ENCODE measurements around the gene PPDPF.

Gene PPDPF

DNA sequence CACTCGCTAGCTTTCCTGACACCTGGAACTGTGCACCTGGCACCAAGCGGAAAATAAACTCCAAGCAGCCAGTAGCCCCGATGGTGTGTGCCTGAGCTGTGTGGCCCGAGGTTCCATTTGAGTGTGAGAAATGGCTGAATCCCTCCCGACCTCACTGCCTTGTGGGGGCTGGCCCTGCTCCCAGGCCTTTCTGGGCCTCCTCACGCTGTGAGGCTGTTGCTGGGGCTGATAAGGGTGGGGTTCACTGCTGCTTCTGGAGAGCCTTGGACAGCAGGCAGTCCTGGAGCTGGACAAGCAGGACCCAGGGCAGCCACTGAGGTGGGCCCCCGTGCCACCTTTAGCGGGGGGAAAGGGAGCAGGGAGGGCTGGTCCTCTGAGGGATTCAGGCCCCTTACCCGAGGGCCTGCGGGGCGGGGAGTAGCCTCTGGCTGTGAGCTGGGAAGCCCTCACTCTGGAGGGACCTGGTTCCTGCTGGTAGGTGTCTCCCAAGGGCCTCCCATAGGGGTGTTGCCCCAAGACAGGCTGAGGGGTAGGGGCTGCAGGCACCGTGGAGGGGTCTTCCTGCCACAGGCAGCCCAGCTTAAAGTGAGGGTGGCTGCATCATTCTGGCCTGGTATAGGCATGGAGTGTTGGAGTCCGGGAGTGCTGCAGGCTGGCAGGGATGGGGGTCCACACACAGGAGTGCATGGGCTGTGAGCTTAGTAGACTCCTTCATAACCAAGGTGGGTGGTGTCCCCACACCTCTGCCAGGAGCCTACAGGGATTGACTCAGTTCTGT lies 1.7 kb downstream of the PPDPF start:
- no peak for DNase-seq

DNA sequence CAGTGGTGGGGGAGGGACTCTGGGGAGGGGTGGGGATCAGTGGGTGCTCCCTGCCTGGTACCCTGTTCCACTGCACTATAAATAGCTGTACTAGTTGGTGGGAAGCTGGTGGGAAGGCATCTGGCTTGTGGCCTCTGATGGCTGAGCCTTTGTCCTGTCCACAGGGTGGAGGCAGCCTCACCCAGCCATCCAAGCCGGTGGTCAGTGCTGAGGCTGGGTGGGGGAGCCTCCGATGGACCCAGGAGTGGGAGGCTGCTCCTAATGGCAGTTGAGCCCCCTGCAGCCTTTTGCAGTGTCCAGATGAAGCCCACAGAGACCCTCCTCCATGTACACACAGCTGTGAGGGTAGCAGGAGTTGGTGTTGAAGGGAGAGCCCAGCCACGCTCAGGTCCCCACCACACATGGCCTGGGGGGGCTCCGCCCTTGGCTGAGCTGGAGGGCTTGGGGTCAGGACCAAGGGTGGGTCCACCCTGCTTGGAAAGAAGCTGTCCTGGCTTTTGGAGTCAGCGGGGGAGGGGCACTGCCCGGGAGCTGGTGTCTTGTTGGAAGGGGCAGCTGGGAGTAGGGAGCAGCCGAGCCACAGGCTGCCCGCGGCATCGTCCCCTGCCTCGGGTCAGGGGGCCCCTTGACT lies 2.5 kb downstream of the PPDPF start:
- DNase-seq, result no peak

DNA sequence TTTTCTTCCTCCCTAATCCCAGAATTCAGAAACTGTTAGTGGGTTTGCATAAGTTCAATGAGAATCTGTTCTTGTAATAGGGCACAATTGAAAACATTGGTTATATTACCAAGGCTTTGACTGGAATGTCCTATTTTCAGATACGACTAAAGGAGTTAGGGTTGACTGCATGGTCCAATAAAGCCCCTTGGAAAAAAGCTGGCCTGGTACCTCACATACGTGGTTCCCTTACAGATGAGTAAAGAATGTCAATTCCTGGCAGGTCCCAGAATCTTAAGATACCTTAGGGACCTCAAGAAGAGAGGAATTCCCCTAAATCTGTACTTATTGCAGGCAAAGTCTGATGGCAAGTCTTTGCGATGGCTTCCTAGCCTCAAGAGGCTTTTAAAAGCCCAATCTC lies 4.6 kb downstream of the PPDPF start:
- no peak for DNase-seq

DNA sequence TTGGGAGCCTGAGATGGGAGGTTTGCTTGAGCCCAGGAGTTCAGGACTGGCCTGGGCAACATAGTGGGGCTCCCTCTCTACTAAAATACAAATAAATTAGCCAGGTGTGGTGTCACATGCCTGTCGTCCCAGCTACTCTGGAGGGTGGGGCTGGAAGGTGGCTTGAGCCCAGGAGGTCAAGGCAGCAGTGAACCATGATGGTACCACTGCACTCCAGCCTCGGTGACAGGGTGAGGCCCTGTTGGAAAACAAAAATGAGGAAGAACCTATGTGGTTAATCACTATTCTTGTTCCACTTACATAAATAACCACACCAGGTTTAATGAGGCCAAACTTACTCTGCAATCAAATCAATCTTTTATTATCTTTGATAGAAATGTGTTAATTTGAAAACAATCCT lies 5.4 kb downstream of the PPDPF start:
- no peak for DNase-seq

DNA sequence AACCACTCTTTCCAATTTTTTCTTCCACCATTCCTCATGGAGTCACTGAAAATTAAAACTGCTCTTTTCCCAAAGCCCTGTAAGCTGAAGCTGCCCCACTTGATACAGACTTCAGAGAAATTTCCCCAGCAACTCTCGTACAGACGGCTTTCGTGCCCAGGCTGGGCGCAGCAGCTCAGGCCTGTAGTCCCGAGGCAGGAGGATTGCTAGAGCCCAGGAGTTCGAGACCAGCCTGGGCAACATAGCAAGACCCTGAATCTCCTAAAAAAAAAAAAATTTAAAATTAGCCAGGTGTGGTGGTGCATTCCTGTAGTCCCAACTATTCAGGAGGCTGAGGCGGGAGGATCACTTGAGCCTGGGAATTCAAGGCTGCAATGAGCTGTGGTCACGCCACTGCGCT lies 6.6 kb downstream of the PPDPF start:
- DNase-seq, result no peak

DNA sequence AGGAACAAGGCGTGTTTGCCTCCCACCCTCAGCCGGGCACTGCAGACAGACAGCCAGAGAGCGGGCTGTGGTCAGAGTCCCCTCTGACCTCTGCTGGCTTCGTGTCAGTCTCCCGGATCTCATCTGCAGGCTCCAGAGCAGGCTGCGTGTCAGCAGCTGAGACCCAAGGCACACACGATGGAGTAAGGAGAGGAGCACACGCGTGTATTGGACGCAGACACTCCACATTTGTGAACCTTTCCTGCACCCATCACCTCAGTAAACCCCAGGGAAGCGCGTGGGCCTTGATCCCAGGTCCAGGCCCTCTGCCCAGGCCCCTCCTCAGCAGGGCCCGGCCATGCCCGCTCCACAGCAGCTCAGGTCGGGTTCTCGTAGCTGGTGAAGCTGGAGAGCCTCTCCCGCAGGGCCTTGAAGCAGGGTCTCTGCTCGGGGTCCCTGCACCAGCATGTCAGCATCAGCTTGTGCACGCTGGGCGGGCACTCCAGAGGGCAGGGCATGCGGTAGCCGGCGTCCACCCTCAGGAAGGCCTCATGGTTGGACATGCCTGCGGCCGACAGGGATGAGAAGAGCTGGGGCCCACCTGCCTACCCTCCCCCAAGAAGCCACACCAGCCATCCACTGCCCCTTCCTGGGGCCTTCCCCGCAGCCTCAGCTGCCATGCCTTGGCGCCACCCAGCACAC lies 8.8 kb downstream of the PPDPF start:
- no peak for DNase-seq

DNA sequence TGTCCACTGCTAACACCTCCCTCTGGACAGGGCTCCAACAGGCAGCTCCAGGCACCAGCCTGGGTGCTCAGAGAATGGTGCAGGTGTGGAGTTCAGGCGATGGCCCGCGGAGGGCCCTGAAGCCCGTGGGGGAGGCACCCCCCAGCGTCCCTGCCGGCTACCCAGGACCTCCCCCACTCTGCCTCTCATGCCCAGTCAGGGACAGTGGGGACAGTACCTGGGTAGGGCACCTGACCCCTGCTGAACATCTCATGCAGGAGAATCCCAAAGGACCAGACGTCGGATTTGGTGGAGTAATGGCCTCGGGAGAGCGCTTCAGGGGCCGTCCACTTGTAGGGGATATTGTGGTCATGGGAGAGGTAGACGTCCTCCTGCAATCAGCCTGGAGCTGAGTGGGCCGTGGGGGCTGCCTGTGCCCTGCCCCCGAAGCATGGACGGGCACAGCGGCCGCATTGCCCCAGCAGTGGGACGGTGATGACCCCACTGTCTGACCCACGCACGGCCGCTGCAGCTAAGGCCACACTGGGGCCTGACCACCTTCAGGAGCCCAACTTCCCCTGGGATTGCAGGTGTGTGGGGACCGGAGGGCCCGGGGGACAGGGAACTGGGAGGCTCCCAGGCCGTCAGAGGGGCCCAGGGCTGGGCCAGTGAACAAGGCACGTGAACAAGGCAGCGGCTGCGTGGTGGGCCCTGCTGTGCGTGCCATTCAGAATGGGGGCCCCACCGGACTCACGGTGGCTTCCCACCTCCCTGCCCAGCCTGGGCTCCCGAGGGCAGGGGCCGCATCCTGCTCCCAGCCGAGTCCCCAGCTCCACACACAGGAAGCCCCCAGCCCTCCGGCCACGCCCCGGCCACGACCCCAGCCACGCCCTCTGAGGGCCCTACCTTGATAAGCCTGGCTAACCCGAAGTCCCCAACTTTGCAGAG lies 9.6 kb downstream of the PPDPF start:
- DNase-seq, result no peak

DNA sequence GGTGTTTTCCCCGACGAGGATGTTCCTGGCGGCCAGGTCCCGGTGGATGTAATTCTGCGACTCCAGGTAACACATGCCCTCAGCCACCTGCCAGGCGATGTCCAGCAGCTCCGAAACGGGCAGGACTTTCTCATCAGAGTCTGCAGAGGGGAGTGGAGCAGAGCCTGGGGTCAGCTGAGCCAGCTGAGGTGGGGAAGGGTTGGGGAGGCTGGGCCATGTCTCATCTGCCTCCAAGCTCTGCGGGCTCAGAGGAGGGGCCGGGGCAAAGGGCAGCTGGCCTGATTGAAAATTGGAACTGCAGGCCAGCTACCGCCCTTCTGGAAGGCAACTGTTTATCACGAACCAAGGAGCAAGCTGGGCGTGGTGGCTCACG lies 10.2 kb downstream of the PPDPF start:
- DNase-seq, result no peak

DNA sequence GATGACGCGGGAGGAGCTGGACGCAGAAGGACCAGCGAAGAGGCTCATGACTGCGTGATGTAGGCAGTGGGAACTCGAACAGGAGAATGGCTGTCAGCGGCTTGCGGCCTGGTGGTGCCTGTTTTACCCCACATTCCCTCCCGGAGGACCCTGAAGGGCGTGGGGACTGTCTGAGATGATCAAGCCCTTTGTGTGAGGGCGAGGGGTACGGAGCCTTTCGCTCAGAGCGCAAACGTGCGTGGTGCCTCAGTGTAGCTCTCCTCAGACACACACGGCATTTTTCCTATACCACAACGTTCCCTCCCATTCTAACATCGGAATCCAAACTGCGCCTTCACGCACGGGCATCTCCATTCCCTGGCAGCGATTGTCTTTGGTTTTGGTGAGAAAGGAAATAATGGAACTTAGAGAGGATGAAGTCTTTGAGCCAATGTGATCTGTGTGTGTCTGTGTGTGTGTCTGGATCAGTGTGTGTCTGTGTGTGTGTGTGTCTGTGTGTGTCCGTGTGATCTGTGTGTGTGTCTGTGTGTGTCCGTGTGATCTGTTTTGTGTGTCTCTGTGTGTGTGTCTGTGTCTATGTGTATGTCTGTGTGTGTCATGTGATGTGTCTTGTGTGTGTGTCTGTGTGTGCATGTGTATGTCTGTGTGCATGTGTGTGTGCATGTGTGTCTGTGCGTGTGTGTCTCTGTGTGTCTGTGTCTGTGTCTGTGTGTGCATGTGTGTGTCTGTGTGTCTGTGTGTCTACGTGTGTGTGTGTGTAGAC lies 11.3 kb downstream of the PPDPF start:
- DNase-seq, result no peak

DNA sequence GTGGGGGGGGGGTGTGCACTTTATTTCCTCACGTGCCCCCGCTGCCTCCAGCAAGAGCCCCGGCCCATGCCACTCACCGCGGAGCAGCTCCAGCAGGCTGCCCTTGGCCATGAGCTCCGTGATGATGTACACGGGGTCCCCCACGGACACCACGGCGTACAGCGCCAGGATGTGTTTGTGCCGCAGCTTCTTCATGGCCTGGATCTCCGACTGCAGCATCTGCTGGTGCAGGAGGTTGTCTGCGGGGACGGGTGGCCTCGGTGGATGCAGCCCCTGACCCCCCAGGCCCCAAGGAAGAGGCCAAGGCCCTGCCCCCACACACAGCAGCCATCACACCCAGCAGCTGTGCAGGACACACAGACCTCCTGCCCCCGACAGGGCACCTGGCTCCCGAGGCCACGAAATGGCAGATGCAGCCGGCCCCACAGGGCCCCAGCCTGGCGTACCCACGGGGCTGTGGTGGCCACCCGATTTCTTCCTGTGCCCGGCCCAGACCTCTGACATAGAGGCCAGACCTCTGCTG lies 11.9 kb downstream of the PPDPF start:
- DNase-seq, result no peak

DNA sequence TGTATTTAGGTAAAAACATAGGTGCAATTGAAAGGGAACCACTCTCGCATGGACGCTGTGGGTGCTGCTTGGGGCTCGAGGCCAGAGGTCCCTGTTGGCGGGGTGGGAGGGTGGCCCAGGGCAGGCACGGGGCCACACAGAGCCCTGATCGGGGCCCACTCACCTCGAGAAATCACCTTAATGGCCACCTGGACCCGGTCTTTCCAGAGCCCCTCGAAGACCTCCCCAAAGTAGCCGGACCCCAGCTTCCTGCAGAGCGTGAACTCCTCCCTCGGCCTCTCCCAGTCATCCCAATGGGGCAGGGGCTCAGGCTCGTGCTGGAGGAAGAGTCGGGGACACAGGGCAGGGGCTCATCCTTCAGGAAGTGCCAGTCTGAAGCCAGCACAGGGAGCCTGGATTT lies 12.8 kb downstream of the PPDPF start:
- DNase-seq, result no peak

DNA sequence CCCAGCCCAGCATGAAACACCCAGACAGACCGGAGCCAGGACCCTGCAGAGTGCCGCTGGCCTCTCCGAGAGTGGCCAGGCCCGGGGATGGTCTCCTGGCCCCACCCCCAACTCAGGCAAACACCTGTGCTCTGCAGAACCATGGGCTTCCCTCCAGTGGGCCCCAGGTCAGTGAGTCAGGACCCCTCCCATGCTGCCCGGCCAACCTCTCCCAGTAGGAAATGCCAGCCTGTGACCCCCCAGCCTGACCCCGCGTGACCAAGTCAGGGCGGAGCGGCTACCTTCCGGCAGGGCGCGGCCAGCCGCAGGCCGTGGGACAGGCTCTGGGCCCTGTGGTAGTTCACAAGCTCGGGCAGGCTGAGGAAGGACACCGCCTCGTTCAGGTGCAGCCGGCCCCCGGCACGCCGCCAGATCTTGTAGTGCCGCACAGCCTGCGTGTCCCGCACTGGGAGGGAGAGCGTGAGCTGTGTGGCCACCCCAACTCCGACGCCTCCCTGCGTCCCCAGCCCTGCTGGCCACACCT lies 13.4 kb downstream of the PPDPF start:
- DNase-seq, result no peak

DNA sequence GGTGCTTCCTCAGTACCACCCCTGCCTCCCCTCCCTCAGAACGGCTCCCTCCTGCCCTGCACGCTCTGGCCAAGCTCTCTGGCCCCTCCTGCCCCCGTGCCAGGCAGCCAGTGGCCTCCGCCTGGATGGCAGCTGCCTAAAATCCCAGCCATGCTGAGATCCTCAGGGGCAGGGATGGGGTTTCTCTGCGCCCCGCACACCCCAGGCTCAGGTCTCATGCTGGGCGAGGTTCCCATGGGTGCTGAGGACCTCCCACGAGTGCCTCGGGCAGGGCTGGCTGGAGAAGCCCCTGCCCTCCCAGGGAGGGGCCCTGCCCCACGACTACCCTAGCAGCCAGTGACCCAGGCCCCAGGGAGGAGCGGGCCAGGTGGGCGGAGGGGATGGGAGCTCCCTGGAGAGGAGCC lies 13.9 kb downstream of the PPDPF start:
- DNase-seq, result no peak

DNA sequence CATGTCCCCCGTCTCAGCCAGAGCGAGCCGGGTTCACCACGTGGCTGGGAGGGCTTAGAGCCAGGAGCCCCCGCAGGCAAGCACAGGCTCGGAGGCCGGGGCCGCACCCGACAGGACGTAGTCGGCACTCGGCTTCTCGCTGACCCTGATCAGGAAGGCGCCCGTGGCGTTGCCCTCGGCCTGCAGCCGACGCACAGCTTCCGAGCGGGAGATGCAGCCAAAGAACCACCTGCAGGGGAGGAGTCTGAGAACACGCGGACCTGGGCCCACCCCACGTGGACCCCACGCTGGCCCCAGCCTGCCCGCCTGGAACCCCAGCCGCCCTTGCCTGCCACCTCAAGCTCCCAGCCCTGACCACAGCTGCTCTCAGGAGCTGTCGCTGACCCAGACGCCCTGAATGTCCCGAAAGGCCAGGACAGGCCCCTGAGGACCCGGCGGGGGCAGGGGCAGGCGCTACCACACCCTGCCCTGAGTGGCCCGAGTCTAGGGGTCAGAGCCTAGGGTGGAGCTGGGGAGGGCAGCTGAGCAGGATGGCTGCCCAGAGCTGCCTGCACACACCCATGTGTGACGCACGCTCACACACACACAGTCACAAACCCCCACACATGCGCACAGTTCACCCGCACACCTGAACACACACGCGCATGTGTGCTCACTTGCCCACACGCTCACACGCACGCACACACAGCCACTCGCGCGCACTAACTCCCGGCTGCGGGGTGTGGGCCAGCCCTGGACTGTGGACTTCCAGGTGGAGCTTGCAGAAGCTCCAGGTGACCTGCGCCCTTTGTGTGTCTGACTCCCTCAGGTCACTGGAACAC lies 14.5 kb downstream of the PPDPF start:
- no peak for DNase-seq

DNA sequence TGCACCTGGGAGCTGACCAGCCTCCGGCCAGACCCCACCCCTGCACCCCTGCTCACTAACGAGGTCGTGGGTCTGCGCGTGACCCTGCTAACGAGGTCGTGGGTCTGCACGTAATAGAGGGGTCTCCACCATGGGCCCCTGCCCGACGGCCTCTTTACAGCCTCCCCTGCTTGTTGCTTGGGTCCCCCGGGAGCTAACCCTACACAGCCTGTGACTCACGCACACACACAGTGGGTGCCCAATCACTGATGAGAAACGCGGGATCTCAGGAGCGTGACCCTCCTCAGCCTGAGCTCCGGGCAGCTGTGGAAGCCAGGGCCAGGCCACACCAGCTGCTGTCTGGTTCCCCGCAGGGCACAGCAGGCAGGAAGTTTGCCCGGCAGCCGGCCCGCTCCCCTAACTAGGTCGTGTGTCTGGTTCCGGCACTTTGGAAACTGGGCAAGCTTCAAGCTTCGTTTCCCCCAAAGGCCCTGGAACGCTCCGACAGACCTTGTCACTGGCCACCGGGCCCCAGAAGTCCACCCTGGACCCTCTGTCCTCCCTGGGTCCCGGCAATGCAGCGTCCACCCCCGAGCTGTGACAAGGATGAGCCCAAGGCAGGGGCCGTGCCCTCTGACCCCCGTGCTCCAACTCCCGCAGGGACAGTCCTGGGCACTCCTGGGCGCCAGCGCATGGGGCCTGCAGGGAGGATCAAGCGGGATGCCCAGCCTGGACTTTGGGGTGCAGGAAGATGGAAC lies 15.8 kb downstream of the PPDPF start:
- no peak for DNase-seq

DNA sequence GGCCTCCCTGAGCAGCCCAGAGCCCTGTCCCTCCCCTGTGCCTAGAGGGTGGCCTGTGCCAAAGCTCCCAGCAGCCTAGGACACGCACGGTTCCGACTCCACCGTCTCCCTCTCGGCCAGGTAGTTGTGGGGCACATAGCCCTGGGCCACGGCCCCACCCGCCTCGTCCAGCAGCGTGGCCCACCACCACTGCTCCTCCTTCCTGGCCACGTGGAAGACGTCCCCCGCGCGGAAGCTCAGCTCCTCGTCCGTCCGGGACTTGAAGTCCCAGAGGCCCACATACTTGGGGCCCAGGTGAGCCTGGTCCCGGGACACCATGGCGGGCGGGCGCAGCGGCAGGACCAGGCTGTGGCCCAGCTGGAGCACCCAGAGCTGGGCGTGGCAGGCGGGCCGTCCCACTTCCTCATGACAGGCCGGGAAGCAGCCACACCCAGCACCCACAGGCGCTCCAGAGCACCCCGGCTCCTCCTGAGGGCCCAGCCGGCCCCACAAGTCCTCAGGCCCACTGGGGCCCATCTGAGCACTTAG lies 16.5 kb downstream of the PPDPF start, which contains the start of gene PTK6:
TSS of gene PTK6 (minus strand) at position 380 of the 528 bp plus-strand sequence. CDS start at position 318, 62 bp downstream.
- DNase-seq, result no peak

DNA sequence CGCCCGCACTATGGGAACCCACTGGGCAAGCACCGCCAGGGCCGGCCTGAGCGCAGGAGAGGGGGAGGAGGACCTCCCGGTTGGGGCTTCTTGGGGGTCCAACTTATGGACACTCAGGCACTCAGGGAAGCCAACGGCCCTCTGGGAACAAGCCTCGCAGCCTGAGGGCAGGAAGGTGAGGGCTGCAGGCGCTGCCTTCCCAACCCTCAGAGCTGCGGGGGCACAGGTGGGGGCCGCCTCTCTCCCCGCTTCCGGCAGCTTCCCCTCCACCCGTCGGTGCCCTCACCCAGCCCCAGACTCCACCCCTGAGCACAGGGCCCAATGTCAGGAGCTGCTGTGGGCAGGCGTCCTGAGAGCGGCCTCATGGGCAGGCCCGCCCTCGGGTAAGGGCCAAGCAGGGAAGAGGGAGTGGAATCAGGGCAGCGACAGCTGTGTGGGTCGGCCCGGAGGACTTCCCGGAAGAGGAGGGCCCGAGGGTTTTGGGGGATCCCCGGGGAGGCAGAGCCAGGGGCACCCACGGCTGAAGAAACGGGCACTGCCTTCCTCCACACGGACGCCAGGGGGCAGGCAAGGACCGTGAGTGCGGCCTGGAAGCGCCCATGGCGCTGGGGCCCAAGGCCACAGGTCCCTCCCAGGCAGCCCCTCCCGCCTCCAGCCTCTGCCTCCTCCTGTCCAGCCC lies 17.1 kb downstream of the PPDPF start:
- peak; percentile 46 for DNase-seq

DNA sequence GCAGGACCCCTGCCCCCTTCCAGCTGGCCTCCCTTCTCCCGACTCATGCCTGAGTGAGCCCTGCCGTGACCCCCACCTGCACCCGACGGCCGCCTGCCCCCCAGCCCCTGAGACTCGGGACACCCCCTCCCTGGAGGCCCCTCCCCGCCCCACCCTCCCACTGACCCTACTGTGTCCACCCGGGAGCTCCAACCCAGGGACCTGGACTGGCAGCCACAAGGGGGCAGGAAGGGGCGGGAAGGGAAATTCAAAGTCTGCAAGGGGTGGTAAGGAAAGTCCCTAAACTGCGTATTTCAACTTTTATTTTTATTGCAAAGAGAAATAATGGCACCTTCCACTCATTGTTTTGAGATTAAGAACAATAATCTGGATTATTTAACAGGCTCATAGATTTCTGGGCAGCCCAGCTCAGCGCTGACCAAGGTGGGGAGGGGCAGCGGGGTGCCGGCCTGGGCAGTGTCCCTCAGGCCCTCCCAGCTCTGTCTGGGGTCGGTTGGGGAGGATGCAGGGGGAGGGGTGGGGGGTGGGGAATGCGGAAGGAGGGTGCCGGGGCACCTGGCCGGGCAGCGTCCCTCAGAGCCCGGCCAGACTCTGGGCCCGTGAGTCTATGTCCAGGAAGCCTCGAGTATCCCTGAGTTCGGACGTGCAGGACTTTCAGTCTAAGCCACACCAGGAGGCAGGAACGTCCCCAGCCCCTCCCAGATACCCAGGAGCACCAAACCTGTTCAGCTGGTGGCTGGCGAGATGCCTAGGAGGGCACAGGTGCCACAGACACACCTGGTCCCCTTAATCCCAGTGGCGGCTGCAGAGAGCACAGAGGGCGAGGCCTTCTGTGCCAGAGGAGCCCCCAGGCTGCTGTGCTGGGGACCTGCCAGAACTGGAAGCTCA lies 17.9 kb downstream of the PPDPF start:
- no peak for DNase-seq
